HG03175 (cell line): ENCODE measurements around the gene MAPK13.
"Not testable (repeated sequence)": the region's sequence is repeated elsewhere in the genome, so short reads cannot be mapped to it uniquely, and the experiment has no call there.

ENCODE experiments used
- ATAC-seq: cut with Tn5 transposase; IDR thresholded peaks from one replicate; pipeline ENCODE4 v1.9.1; 2021; ENCODE audit warnings: mild to moderate bottlenecking, moderate library complexity; ENCODE audit not compliant: unreplicated experiment

The MAPK13 gene

GRCh38 chr6:36129941-36130666 is at the start of gene MAPK13:
Gene MAPK13 (plus strand): TSS chr6:36130513. CDS start chr6:36130583, 70 bp downstream.
- ATAC-seq: no peak

- no peak for ATAC-seq
Measured at GRCh38 chr6:36082318-36082717, 48.0 kb upstream of the MAPK13 start.

GRCh38 chr6:36083446-36083845 is 46.9 kb upstream of the MAPK13 start:
- ATAC-seq: no peak

- ATAC-seq: not testable (repeated sequence)
Measured at GRCh38 chr6:36088204-36088603, 42.1 kb upstream of the MAPK13 start.

- ATAC-seq: no peak
Measured at GRCh38 chr6:36089048-36089447, 41.3 kb upstream of the MAPK13 start.

- no peak for ATAC-seq
Measured at GRCh38 chr6:36094238-36094637, 36.1 kb upstream of the MAPK13 start.

GRCh38 chr6:36094753-36095496 is 35.4 kb upstream of the MAPK13 start:
- peak; percentile 64 for ATAC-seq

- no peak for ATAC-seq
Measured at GRCh38 chr6:36095497-36096391, 34.6 kb upstream of the MAPK13 start.

GRCh38 chr6:36098253-36098919 is 31.9 kb upstream of the MAPK13 start:
- no peak for ATAC-seq

- ATAC-seq: no peak
Measured at GRCh38 chr6:36098920-36099647, 31.2 kb upstream of the MAPK13 start.

GRCh38 chr6:36099869-36100483 is 30.3 kb upstream of the MAPK13 start:
- no peak for ATAC-seq

- ATAC-seq: no peak
Measured at GRCh38 chr6:36101691-36102090, 28.6 kb upstream of the MAPK13 start.

GRCh38 chr6:36102853-36103252 is 27.5 kb upstream of the MAPK13 start:
- no peak for ATAC-seq

GRCh38 chr6:36104836-36105235 is 25.5 kb upstream of the MAPK13 start:
- ATAC-seq: no peak

GRCh38 chr6:36109092-36109491 is 21.2 kb upstream of the MAPK13 start:
- no peak for ATAC-seq

GRCh38 chr6:36110050-36110449 is 20.3 kb upstream of the MAPK13 start:
- ATAC-seq: no peak

GRCh38 chr6:36110863-36111262 is 19.4 kb upstream of the MAPK13 start:
- no peak for ATAC-seq

- ATAC-seq: no peak
Measured at GRCh38 chr6:36111526-36111925, 18.8 kb upstream of the MAPK13 start.

GRCh38 chr6:36113049-36113448 is 17.3 kb upstream of the MAPK13 start:
- ATAC-seq: no peak

- no peak for ATAC-seq
Measured at GRCh38 chr6:36113703-36114102, 16.6 kb upstream of the MAPK13 start.
